Natural killer cell treated with Interleukin-12 subunit alpha and Interleukin-12 subunit beta and Interleukin-15 and Interleukin-18, amount 100 ng/mL, for 72 hours (primary cell): Measurements from ENCODE around the gene UNC45A. TPM values are rescaled to one million over a fixed set of nuclear protein-coding genes. Genes with fewer than 3 reads are reported as not detected.
"Not testable (repeated sequence)": the region's sequence is repeated elsewhere in the genome, so short reads cannot be mapped to it uniquely, and the experiment has no call there.

Experiments
- ATAC-seq, 2 donors: fragments of 150-1000 bp; cut with Tn5 transposase in 1 of 2; sonication (Bioruptor Pico), chemical (Tn5 transposase) in 1 of 2; 2 replicates each; pipeline ENCODE4 v1.10.0; 2021
- DNase-seq: peaks from one replicate; pipeline ENCODE4 v3.0.0; 2022; ENCODE audit warnings: low spot score
- H3K27ac Mint-ChIP-seq, 2 donors: 1 replicate in 1 of 2; 2 replicates in 1 of 2; pipeline ENCODE4 v1.8.0; 2022; ENCODE audit warnings: mixed read lengths in 2 of 2, mild to moderate bottlenecking in 1 of 2, moderate library complexity in 1 of 2
- H3K27me3 Mint-ChIP-seq, 2 donors: 1 replicate in 1 of 2; 2 replicates in 1 of 2; pipeline ENCODE4 v1.8.0; 2022; ENCODE audit warnings: mixed read lengths in 2 of 2
- H3K36me3 Mint-ChIP-seq: one replicate; pipeline ENCODE4 v1.8.0; 2022; ENCODE audit warnings: mixed read lengths
- H3K4me1 Mint-ChIP-seq, 2 donors: 1 replicate in 1 of 2; 2 replicates in 1 of 2; pipeline ENCODE4 v1.8.0; 2022; ENCODE audit warnings: low read depth in 2 of 2, mixed read lengths in 2 of 2, mild to moderate bottlenecking in 1 of 2
- H3K4me3 Mint-ChIP-seq: one replicate; pipeline ENCODE4 v1.8.0; 2022; ENCODE audit warnings: mixed read lengths
- H3K9me3 Mint-ChIP-seq: 2 replicates; pipeline ENCODE4 v1.8.0; 2022; ENCODE audit warnings: mixed read lengths
- total RNA-seq, 2 donors: library from RNA; stranded (reverse); gene quantifications; one replicate each; pipeline ENCODE4 v1.2.3, GENCODE V29; 2022

UNC45A gene
- total RNA-seq, 2 donors from 2014 or later: 81.9 to 95.3 TPM

GRCh38 chr15:90897131-90897655, 37.9 kb upstream of the UNC45A start:
- Mint-ChIP-seq H3K36me3 (peaks cover 12% of the 10 kb centered on the region), H3K27ac (peak overlapping the region in 1 of 2 donors; percentile 26), H3K4me1 (peaks cover 22 to 28% of the 10 kb centered on the region in 2 donors)
- H3K27me3 Mint-ChIP-seq, H3K4me3 Mint-ChIP-seq, ATAC-seq, DNase-seq, H3K9me3 Mint-ChIP-seq: not testable (repeated sequence)

DNA sequence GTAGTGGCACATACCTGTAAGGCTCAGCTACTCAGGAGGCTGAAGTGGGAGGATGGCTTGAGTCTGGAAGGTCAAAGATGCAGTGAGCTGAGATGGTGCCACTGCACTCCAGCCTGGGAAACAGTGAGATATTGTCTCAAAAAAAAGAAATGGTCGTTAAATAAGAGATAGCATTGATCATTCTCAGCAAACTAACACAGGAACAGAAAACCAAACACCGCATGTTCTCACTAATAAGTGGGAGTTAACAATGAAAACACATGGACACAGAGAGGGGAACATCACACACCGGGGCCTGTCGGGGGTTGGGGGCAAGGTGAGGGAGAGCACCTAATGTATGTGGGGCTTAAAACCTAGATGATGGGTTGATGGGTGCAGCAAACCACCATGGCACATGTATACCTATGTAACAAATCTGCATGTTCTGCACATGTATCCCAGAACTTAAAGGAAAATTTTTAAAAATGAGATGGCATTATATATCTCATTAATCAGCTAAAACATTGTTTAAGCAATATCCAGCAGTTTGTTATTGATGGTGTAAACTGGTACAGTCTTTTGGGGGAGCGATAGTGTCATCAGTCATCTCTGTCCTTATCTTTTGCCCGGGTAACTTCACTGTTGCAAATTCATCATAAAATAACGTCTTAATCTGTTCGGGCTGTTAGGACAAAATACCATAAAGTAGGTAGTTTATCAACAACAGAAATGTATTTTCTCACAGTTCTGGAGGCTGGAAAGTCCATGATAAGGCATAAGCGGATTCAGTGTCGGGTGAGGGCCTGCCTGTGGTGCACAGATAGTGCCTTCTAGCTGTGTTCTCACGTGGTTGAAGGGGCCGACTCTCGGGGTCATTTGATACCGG, 33.7 kb upstream of the UNC45A start:
- Mint-ChIP-seq H3K36me3 (peaks cover 12% of the 10 kb centered on the region), H3K27ac (peak overlapping the region; percentile 92 to 93), H3K4me1 (peaks cover 29 to 36% of the 10 kb centered on the region in 2 donors), H3K27me3 (no peaks in the 10 kb centered on the region), H3K4me3 (peak overlapping the region; percentile 92), H3K9me3 (no peaks in the 10 kb centered on the region)
- ATAC-seq (no peak), DNase-seq (no peak)

DNA sequence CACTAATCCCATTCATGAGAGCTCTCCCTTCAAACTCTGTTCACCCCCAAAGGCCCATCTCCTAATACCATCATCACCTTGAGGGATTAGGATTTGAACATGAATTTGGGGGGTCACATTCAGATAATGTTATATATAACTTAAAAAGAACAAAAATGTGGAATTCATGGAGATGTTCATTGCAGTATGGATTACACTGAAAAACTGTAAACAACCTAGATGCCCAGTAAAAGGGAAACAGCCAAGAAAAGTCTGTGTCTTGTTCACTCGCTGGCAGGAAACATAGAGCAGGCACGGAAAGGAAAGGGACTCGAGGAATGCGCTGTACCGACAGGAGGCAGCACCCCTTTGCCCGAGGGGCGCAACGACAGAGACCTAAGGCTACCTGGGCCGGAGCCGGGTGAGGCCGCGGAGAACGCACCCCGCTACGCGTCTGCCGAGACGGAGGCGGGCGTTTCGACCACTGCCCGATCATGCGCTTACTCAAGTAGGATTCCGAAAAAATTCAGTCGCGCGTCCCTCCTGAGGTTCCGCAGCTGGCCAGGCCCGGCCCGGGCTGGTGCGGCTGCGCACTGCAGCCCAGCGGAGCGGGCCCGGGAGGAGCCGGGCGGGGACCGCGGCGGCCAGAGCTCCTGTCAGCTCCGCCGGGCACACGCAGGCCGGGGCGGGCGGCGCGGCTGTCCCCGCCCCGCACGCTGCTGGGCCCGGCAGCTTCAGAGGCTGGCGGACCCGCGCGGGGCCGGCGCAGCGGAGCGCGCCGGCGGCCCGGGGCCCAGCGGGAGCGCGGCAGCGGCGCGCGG, 32.8 kb upstream of the UNC45A start:
- no peaks in the 10 kb centered on the region for H3K27me3 Mint-ChIP-seq
- DNase-seq: peak; percentile 82
- H3K4me3 Mint-ChIP-seq: peak overlapping the region; percentile 92
- ATAC-seq: peak; percentile 90 to 91
- peaks cover 11% of the 10 kb centered on the region for H3K36me3 Mint-ChIP-seq
- H3K4me1 Mint-ChIP-seq: peaks cover 27 to 36% of the 10 kb centered on the region in 2 donors
- peak overlapping the region; percentile 92 to 93 for H3K27ac Mint-ChIP-seq
- no peaks in the 10 kb centered on the region for H3K9me3 Mint-ChIP-seq

- peaks cover 27 to 36% of the 10 kb centered on the region in 2 donors for H3K4me1 Mint-ChIP-seq
- peak within 1 kb of the TSS; percentile 92 to 93 for H3K27ac Mint-ChIP-seq
- no peaks in the 10 kb centered on the region for H3K27me3 Mint-ChIP-seq
- no peaks in the 10 kb centered on the region for H3K9me3 Mint-ChIP-seq
- peaks cover 18% of the 10 kb centered on the region for H3K36me3 Mint-ChIP-seq
- H3K4me3 Mint-ChIP-seq: peak within 1 kb of the TSS; percentile 92
- DNase-seq (peak; percentile 86), ATAC-seq (peak; percentile 81 to 83)
Measured at GRCh38 chr15:90902840-90903732, 32.0 kb upstream of the UNC45A start, which contains the start of gene MAN2A2. TSS of gene MAN2A2 (plus strand) at chr15:90903302. CDS start at chr15:90904208, 906 bp downstream.

DNA sequence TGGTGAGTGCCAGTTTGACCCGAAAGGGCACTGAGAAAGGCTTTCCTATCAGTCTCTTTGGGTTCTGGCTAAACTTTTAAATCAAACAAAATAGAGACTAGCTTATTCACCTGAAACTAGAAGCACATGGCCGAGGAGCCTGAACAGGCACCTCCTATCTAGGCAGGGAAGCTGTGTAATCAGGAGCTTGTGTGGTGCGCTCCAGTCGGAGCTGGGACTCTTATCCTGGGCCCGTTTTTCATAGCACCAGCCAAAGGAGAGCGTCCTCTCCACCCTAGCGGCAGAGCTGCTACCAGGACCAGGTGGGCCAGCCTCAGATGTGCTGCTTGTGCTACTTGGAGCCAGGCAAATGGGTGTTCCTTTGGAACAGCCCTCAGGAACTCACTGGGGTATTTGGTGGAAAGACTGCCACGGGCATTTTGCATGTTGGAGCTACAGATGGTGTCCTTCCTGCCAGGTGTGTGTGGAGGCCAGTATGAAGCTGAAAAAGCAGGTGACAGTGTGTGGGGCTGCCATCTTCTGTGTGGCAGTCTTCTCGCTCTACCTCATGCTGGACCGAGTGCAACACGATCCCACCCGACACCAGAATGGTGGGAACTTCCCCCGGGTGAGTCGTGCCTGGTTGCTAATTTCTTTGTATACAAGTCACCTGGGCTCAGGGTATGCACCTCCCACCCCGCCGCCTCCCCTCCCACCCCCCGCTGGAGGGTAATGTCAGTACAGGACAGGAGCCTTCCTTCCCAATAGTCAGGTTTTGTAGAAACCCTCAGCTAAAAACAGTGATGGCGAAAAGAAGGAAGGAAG, 31.1 kb upstream of the UNC45A start:
- Mint-ChIP-seq H3K27me3 (no peaks in the 10 kb centered on the region), H3K4me1 (peaks cover 25 to 36% of the 10 kb centered on the region in 2 donors), H3K36me3 (peaks cover 18% of the 10 kb centered on the region), H3K9me3 (no peaks in the 10 kb centered on the region), H3K4me3 (peak overlapping the region; percentile 84), H3K27ac (peak overlapping the region; percentile 69 to 79)
- DNase-seq (no peak), ATAC-seq (no peak)

DNA sequence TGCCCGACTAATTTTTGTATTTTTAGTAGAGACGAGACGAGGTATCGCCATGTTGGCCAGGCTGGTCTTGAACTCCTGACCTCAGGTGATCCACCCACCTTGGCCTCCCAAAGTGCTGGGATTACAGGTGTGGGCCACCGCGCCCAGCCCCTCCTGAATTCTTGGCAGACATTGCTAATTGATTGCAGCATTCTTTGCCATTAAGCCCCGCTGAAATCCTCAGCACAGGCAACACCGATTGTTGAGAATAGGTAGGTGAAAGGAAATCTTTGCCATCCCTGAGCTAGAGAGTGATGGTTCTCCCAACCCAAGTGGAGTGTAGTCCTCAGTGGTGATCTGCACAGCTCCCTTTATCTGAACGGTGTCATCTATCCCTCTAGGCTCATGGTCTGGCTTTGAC, 30.3 kb upstream of the UNC45A start:
- ATAC-seq (no peak), DNase-seq (no peak)
- H3K4me3 Mint-ChIP-seq: no peak overlapping the region
- H3K36me3 Mint-ChIP-seq: peaks cover 18% of the 10 kb centered on the region
- no peaks in the 10 kb centered on the region for H3K27me3 Mint-ChIP-seq
- no peaks in the 10 kb centered on the region for H3K9me3 Mint-ChIP-seq
- peaks cover 25 to 36% of the 10 kb centered on the region in 2 donors for H3K4me1 Mint-ChIP-seq
- no peak overlapping the region for H3K27ac Mint-ChIP-seq

GRCh38 chr15:90905306-90906180, 29.5 kb upstream of the UNC45A start:
- DNase-seq: no peak
- Mint-ChIP-seq H3K4me1 (peaks cover 21 to 32% of the 10 kb centered on the region in 2 donors), H3K4me3 (peak overlapping the region; percentile 8), H3K36me3 (peaks cover 18% of the 10 kb centered on the region), H3K9me3 (no peaks in the 10 kb centered on the region), H3K27ac (peak overlapping the region in 1 of 2 donors; percentile 70), H3K27me3 (no peaks in the 10 kb centered on the region)
- no peak for ATAC-seq

DNA sequence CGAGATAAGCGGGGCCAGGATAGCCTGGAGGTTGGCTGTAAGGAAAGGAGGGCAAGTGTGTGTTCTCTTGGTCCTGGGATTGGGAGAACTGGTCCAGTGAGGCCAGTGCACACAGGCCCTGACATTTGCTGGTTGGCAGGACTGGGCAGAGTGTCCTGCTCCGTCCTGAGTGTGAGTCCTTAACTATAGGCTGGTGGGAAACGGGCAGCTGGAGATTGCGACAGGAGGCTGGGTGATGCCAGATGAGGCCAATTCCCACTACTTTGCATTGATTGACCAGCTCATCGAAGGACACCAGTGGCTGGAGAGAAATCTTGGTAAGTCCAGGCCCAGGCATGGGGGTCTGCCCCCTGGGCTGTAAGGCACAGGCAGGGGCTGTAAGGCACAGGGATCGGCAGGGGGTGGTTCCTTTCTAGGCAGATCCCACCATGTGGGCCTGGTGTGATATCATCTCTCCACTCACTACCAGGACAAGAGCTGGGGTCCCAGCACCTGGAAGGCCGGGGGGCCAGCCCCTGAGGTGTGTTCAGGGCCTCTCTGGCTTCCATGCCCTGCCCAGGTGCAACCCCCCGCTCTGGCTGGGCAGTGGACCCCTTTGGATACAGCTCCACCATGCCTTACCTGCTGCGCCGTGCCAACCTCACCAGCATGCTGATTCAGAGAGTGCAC, 28.8 kb upstream of the UNC45A start:
- Mint-ChIP-seq H3K27me3 (no peaks in the 10 kb centered on the region), H3K36me3 (peaks cover 18% of the 10 kb centered on the region), H3K4me3 (peak overlapping the region; percentile 8), H3K4me1 (peaks cover 18 to 28% of the 10 kb centered on the region in 2 donors), H3K27ac (no peak overlapping the region), H3K9me3 (no peaks in the 10 kb centered on the region)
- no peak for DNase-seq
- no peak for ATAC-seq

- ATAC-seq: no peak
- Mint-ChIP-seq H3K27ac (no peak overlapping the region), H3K4me3 (no peak overlapping the region), H3K9me3 (no peaks in the 10 kb centered on the region), H3K4me1 (peaks cover 10 to 20% of the 10 kb centered on the region in 2 donors), H3K36me3 (peaks cover 18% of the 10 kb centered on the region), H3K27me3 (no peaks in the 10 kb centered on the region)
- no peak for DNase-seq
Measured at GRCh38 chr15:90907051-90907660, 27.9 kb upstream of the UNC45A start.

DNA sequence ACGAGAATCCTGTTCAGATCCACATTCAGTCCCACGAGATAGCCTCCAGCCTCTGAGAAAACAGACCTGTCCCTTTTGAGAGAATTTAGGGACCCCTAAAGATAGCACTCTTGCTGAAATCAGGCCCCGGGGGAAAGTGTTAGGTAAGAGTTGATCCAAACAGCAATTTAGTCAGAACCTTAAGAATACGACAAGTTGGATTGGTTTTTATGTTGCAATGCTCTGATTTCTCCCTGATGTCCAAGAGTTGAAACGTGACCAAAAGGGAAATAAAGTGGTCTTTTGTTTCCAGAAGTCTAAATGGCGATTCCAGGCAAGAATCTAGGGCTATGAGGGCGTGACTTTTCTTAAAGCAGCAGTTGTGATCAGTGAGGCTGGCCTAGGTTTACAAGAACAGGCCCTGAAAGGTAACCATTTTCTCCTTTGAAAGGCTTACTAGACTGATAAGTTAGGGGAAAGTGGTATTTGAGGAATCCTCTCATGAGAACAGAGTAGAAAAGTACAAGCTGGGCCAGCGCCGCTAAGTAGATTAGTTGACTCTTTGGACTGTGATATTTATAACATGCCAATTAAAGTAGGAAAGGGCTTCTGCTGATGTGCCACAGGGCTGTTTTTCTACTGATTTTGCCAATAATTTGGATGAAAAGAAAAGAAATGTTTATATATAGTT, 27.1 kb upstream of the UNC45A start:
- no peaks in the 10 kb centered on the region for H3K9me3 Mint-ChIP-seq
- DNase-seq: no peak
- H3K4me3 Mint-ChIP-seq: no peak overlapping the region
- peaks cover 9 to 19% of the 10 kb centered on the region in 2 donors for H3K4me1 Mint-ChIP-seq
- H3K27me3 Mint-ChIP-seq: no peaks in the 10 kb centered on the region
- H3K27ac Mint-ChIP-seq: no peak overlapping the region
- H3K36me3 Mint-ChIP-seq: peaks cover 18% of the 10 kb centered on the region
- no peak for ATAC-seq
